BJ (cell line): ENCODE measurements around the gene PHF14. TPM values are rescaled to one million over a fixed set of nuclear protein-coding genes. Genes with fewer than 3 reads are reported as not detected.
"Not testable (repeated sequence)": the region's sequence is repeated elsewhere in the genome, so short reads cannot be mapped to it uniquely, and the experiment has no call there.

ENCODE experiments used
- CTCF ChIA-PET: fragments of 350-600 bp; formaldehyde crosslinking; extraction: SDS; loops from one replicate; lab custom pipeline; 2021; ENCODE audit warnings: antibody characterized with exemption, inconsistent platforms; lab: Yijun Ruan, JAX
- POLR2A ChIA-PET: fragments of 300-600 bp; sonication (Branson Sonifier 250); formaldehyde crosslinking; extraction: SDS; loops from one replicate; lab custom pipeline; 2021; ENCODE audit warnings: antibody characterized with exemption; lab: Charles Lee
- DNase-seq: peaks from one replicate; pipeline ENCODE4 v3.0.0-alpha.2; 2011; ENCODE audit warnings: low read depth
- H3K27me3 ChIP-seq: 2 replicates; pipeline ENCODE4 v1.6.0; 2011; ENCODE audit warnings: low read length; ENCODE audit not compliant: control insufficient read depth, insufficient read depth
- H3K36me3 ChIP-seq: 2 replicates; pipeline ENCODE4 v1.5.1; 2011; ENCODE audit warnings: low read length; ENCODE audit not compliant: control insufficient read depth, insufficient read depth
- H3K4me3 ChIP-seq: 2 replicates; pipeline ENCODE4 v1.5.1; 2011; ENCODE audit warnings: low read depth, mild to moderate bottlenecking, control low read depth, low read length
- polyA plus RNA-seq: library from polyadenylated mRNA; depleted of rRNA; stranded (reverse); fragments of >200 nt; gene quantifications from 2 replicates; pipeline ENCODE4 v1.2.3, GENCODE V29; 2011
- TF ChIP-seq, protein P1 (sequence below): IDR thresholded peaks from 2 replicates; pipeline ENCODE4 v1.5.1; 2011; ENCODE audit warnings: low read depth, mild to moderate bottlenecking, control low read depth, inconsistent platforms, low read length, moderate library complexity; ENCODE audit not compliant: insufficient read depth

PHF14 gene
- polyA plus RNA-seq, 1 experiment = 6.5 TPM

DNA sequence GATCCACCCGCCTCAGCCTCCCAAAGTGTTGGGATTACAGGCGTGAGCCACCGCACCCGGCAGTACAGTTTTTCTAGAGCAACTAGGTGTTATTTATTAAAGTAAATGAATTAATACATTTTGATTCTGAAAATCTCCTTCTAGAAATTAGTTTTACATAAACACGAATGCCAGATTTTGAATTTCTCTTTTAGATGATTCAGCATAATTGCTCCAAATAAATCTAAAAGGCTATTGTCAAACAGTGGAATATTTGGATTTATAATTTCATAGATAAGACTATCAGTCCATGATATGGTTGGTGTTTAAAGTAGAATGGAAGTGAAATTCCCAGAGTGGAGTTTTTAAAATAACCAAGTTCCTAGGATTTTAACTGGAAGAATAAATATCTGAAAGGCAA, 1.5 kb upstream of the PHF14 start:
- H3K36me3 ChIP-seq = no peaks in the 10 kb centered on the region
- H3K4me3 ChIP-seq = no peak overlapping the region
- TF ChIP-seq, protein P1, sequence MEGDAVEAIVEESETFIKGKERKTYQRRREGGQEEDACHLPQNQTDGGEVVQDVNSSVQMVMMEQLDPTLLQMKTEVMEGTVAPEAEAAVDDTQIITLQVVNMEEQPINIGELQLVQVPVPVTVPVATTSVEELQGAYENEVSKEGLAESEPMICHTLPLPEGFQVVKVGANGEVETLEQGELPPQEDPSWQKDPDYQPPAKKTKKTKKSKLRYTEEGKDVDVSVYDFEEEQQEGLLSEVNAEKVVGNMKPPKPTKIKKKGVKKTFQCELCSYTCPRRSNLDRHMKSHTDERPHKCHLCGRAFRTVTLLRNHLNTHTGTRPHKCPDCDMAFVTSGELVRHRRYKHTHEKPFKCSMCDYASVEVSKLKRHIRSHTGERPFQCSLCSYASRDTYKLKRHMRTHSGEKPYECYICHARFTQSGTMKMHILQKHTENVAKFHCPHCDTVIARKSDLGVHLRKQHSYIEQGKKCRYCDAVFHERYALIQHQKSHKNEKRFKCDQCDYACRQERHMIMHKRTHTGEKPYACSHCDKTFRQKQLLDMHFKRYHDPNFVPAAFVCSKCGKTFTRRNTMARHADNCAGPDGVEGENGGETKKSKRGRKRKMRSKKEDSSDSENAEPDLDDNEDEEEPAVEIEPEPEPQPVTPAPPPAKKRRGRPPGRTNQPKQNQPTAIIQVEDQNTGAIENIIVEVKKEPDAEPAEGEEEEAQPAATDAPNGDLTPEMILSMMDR = no peak
- ChIA-PET CTCF (no interaction called here), POLR2A (no interaction called here)
- no peak for DNase-seq
- no peaks in the 10 kb centered on the region for H3K27me3 ChIP-seq

DNA sequence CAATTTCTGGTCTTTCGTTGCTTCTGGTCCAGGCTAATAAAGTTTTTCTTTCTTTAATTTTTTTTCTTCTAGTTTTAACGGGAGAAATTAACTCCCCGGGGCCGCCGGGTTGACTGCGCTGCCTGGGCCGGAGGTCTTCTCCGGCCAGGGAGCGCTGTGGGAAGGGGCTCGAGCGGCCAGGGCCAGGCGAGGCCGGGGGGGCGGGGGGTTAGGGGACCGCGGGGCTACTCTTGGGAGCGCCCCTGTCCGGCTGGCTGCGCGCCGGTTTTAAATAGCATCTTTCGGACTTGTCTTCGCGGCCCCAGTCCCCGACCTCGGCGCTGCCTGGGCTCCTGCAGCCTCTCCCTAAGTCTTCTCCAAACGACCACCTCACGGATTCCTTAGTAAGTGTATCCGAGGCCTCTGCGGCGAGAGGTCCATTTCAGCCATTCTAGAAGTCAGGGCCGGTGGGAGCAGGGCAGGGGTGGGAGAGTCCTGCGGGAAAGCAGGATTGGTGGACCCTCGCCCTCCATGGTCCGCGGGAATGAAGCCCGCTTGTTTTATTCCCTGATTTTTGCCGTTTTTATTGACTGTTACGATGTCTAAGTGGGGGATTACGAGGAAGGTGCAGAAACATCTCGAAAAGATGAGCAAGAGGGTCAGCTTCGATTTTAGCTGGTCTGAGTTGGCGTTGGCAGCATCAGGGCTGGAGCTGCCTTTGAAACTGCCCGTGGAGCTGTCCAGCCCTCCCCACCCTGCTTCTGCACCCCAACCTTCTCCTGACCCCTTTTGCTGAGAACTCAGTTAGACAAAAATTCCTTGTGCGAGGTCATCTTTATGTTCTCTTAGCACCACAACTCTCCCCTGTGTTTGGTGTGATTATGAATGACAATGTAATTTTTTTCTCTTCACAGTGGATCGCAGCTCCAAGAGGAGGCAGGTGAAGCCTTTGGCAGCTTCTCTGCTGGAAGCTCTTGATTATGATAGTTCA, 555 bp downstream of the PHF14 start:
- ChIA-PET POLR2A (interaction anchor here (0.7 to 1.0 kb wide), 3 partner anchors 33 to 153 kb away, joined by 3 to 5 read pairs (median 4); a partner anchor contains a TSS), CTCF (no interaction called here)
- Histone ChIP-seq H3K27me3 (no peaks in the 10 kb centered on the region), H3K36me3 (no peaks in the 10 kb centered on the region), H3K4me3 (peak overlapping the region; percentile 58)
- DNase-seq = no peak
- TF ChIP-seq, protein P1 = no peak

DNA sequence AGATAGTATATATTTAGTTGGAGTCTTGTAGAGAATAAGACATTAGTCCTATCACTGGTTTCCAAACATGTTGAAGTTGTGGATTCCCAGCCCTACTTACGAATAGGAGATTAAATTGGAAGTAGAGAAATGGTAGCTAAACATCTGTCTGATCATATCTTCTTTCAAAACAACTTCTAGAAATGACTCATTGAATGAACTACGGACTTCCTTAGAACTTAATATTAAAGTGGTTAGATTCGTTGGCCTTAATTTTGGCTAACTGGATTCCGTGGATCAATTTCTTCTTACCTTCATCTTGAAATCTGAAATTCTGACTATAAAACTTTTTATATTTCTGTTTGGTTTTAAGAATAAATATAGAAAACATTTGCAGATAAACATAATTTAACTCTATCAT, 3.4 kb downstream of the PHF14 start:
- POLR2A ChIA-PET = no interaction called here
- TF ChIP-seq, protein P1 = no peak
- H3K27me3 ChIP-seq = no peaks in the 10 kb centered on the region
- CTCF ChIA-PET = no interaction called here
- no peak overlapping the region for H3K4me3 ChIP-seq
- H3K36me3 ChIP-seq = no peaks in the 10 kb centered on the region
- DNase-seq = no peak

DNA sequence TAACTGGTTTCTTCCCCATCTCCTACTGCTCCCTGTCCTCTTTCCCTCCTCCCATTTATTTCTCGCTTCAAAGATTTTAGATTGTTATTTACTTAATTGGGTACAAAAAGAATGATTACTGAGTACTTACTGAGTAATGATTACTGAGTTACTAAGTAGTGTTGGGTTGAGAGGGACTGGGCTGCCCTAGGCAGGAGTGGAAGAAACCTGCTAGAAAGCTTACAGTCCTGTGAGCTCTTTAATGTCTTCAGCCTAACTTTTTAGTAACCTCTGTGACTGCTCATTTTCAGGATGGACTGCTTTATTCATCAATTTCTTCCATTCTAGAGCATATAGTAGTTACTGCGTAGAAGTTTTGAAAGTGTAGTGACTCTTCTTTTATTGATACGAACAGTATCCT, 7.6 kb downstream of the PHF14 start:
- no peak overlapping the region for H3K4me3 ChIP-seq
- peaks cover 2% of the 10 kb centered on the region; the same call in 1 of the 2 replicates for H3K36me3 ChIP-seq
- no peak for DNase-seq
- TF ChIP-seq, protein P1 = no peak
- ChIA-PET POLR2A (no interaction called here), CTCF (interaction anchor here (1.0 kb wide), 1 partner anchor 16 kb away, joined by 3 read pairs; no protein-coding TSS in a partner anchor)
- H3K27me3 ChIP-seq = no peaks in the 10 kb centered on the region

DNA sequence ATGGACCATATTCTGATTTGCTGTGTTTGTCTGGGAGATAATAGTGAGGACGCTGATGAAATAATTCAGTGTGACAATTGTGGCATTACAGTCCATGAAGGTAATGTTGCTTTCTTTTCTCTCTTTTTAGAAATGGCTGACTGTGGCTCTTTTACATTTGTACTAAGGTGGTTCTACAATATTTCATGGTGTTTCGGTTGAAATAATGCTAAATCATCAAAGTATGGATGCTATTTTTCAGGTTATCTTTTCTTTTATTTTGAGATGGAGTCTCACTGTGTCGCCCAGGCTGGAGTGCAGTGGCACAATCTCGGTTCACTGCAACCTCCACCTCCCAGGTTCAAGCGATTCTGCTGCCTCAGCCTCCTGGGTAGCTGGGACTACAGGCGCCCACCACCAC, 17.1 kb downstream of the PHF14 start:
- H3K27me3 ChIP-seq, DNase-seq, H3K4me3 ChIP-seq, POLR2A ChIA-PET, H3K36me3 ChIP-seq: not testable (repeated sequence)
- CTCF ChIA-PET = interaction anchor here (1.0 to 1.1 kb wide), 2 partner anchors 203 to 217 kb away, joined by 3 read pairs; no protein-coding TSS in a partner anchor

DNA sequence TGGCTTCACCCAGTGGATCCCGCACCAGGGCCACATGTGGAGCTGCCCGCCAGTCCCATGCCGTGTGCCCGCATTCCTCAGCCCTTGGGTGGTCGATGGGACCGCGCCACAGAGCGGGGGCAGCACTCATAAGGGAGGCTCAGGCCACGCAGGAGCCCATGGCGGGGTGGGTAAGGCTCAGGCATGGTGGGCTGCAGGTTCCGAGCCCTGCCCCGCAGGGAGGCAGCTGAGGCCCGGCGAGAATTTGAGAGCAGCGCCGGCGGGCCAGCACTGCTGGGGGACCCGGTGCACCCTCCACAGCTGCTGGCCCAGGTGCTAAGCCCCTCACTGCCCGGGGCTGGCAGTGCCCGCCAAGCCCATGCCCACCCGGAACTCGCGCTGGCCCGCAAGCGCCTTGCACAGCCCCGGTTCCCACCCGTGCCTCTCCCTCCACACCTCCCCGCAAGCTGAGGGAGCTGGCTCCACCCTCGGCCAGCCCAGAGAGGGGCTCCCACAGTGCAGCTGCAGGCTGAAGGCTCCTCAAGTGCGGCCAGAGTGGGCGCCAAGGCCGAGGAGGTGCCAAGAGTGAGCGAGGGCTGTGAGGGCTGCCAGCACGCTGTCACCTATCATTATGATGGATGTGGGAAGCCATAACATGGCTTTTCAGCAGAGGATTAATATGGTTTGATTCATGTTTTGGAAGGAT, 22.0 kb downstream of the PHF14 start:
- CTCF ChIA-PET = interaction anchor here (0.8 to 1.1 kb wide), 2 partner anchors 11 to 15 kb away, joined by 3 read pairs; no protein-coding TSS in a partner anchor
- POLR2A ChIA-PET, H3K36me3 ChIP-seq, H3K27me3 ChIP-seq, DNase-seq, H3K4me3 ChIP-seq: not testable (repeated sequence)
